Right atrium auricular region (tissue), 2 donors: ENCODE results near the gene FLVCR2. TPM values are rescaled to one million over a fixed set of nuclear protein-coding genes. Genes with fewer than 3 reads are reported as not detected.

Experiments
- DNase-seq: peaks from one replicate; pipeline ENCODE4 v3.0.0-alpha.2; 2019; ENCODE audit warnings: low spot score
- H3K27ac ChIP-seq, 2 donors: fragments of 200-600 bp; sonication (generic); 1 replicate in 1 of 2; 2 replicates in 1 of 2; pipeline ENCODE4 v1.5.1; 2016 to 2019
- H3K27me3 ChIP-seq, 2 donors: fragments of 200-600 bp; sonication (generic); one replicate each; pipeline versions ENCODE4 v1.5.1 to v1.6.0; 2017 to 2019
- H3K36me3 ChIP-seq: fragments of 200-600 bp; sonication (generic); one replicate; pipeline ENCODE4 v1.5.1; 2016
- H3K4me1 ChIP-seq, 2 donors: fragments of 200-600 bp; sonication (generic); one replicate each; pipeline versions ENCODE4 v1.5.1 to v1.6.0; 2017 to 2019
- H3K4me3 ChIP-seq, 2 donors: fragments of 200-600 bp; sonication (generic); 1 replicate in 1 of 2; 2 replicates in 1 of 2; pipeline ENCODE4 v1.5.1; 2017 to 2019; ENCODE audit warnings: mild to moderate bottlenecking in 1 of 2, moderate library complexity in 1 of 2
- H3K9me3 ChIP-seq, 2 donors: fragments of 200-600 bp; sonication (generic); one replicate each; pipeline ENCODE4 v1.5.1; 2019
- CTCF ChIP-seq, 2 donors: fragments of 200-600 bp; sonication (generic); IDR thresholded peaks; one replicate each; pipeline ENCODE4 v1.5.1; 2019; ENCODE audit warnings: antibody characterized with exemption in 2 of 2
- total RNA-seq, 2 donors: library from RNA; depleted of rRNA; stranded (reverse); fragments of >200 nt; gene quantifications; one replicate each; pipeline ENCODE4 v1.1.0, GENCODE V29; 2016

The FLVCR2 gene
- total RNA-seq, 2 donors from 2014 or later = 2.2 to 5.5 TPM

- Histone ChIP-seq H3K36me3 (peaks cover 32% of the 10 kb centered on the region), H3K4me1 (peaks cover 0 to 15% of the 10 kb centered on the region in 2 donors), H3K27ac (peak overlapping the region; percentile 54 to 70), H3K4me3 (no peak overlapping the region), H3K27me3 (no peaks in the 10 kb centered on the region), H3K9me3 (no peaks in the 10 kb centered on the region)
- no peak for TF ChIP-seq CTCF (IDR thresholded peaks at IDR 0.05)
- peak; percentile 71 for DNase-seq
Observed at GRCh38 chr14:75648066-75648838, 69.8 kb downstream of the FLVCR2 start.

- DNase-seq = no peak
- H3K4me1 ChIP-seq = peaks cover 0 to 18% of the 10 kb centered on the region in 2 donors
- TF ChIP-seq CTCF (IDR thresholded peaks at IDR 0.05) = no peak
- peaks cover 33% of the 10 kb centered on the region for H3K36me3 ChIP-seq
- H3K9me3 ChIP-seq = no peaks in the 10 kb centered on the region
- no peak overlapping the region for H3K4me3 ChIP-seq
- H3K27ac ChIP-seq = peak overlapping the region in 1 of 2 donors; percentile 70
- no peaks in the 10 kb centered on the region for H3K27me3 ChIP-seq
Observed at GRCh38 chr14:75649337-75649736, 70.9 kb downstream of the FLVCR2 start.

GRCh38 chr14:75649773-75650172 lies 71.4 kb downstream of the FLVCR2 start:
- no peaks in the 10 kb centered on the region for H3K27me3 ChIP-seq
- DNase-seq = no peak
- H3K9me3 ChIP-seq = no peaks in the 10 kb centered on the region
- no peak overlapping the region for H3K27ac ChIP-seq
- peaks cover 37% of the 10 kb centered on the region for H3K36me3 ChIP-seq
- H3K4me1 ChIP-seq = peaks cover 0 to 18% of the 10 kb centered on the region in 2 donors
- no peak for TF ChIP-seq CTCF (IDR thresholded peaks at IDR 0.05)
- no peak overlapping the region for H3K4me3 ChIP-seq

- no peak overlapping the region for H3K27ac ChIP-seq
- H3K9me3 ChIP-seq = no peaks in the 10 kb centered on the region
- H3K27me3 ChIP-seq = no peaks in the 10 kb centered on the region
- no peak for DNase-seq
- TF ChIP-seq CTCF (IDR thresholded peaks at IDR 0.05) = no peak
- peaks cover 37% of the 10 kb centered on the region for H3K36me3 ChIP-seq
- no peak overlapping the region for H3K4me3 ChIP-seq
- peaks cover 0 to 18% of the 10 kb centered on the region in 2 donors for H3K4me1 ChIP-seq
Observed at GRCh38 chr14:75650253-75651058, 72.0 kb downstream of the FLVCR2 start.

- no peak overlapping the region for H3K4me3 ChIP-seq
- H3K36me3 ChIP-seq = peaks cover 42% of the 10 kb centered on the region
- no peaks in the 10 kb centered on the region for H3K9me3 ChIP-seq
- no peak overlapping the region for H3K27ac ChIP-seq
- no peak for TF ChIP-seq CTCF (IDR thresholded peaks at IDR 0.05)
- H3K27me3 ChIP-seq = no peaks in the 10 kb centered on the region
- peaks cover 0 to 6% of the 10 kb centered on the region in 2 donors for H3K4me1 ChIP-seq
- no peak for DNase-seq
Observed at GRCh38 chr14:75653563-75653962, 75.1 kb downstream of the FLVCR2 start.
